ACHN (cell line): ENCODE measurements around the gene DNAJA2.
"Not testable (repeated sequence)": the region's sequence is repeated elsewhere in the genome, so short reads cannot be mapped to it uniquely, and the experiment has no call there.

Experiments
- DNase-seq: peaks from one replicate; pipeline ENCODE4 v3.0.0-alpha.2; 2015
- in situ Hi-C: cut with HindIII; loops from 2 replicates; pipeline ENCODE4 v1.10.0; 2017; ENCODE audit warnings: low sequenced_read_pairs, low pct_ligation_motif_present, low pct_unique_long_range_greater_than_20kb

Gene DNAJA2

GRCh38 chr16:46980926-46981325 is 7.5 kb upstream of the DNAJA2 start:
- in situ Hi-C loops: no loop called here
- no peak for DNase-seq

DNA sequence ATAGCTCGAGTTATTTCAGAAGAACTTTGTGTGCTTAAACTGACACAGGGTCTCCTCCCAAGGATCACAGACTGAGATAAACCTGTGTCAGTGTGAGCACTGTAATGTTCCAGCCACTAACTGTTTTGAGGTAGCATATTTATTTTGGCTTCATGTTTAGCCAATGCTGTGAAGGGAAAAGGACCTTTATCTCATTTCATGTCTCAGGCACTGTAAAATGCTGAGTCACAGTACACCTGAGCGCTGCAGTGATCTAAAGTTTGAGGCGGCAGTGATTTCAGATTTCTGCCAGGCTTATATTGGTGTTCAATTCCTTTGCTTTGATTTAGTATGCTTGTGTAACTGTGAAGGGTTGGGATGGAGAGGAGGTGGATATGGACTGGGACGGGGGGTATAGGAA is 3.1 kb upstream of the DNAJA2 start:
- DNase-seq: no peak
- in situ Hi-C loops: no loop called here

DNA sequence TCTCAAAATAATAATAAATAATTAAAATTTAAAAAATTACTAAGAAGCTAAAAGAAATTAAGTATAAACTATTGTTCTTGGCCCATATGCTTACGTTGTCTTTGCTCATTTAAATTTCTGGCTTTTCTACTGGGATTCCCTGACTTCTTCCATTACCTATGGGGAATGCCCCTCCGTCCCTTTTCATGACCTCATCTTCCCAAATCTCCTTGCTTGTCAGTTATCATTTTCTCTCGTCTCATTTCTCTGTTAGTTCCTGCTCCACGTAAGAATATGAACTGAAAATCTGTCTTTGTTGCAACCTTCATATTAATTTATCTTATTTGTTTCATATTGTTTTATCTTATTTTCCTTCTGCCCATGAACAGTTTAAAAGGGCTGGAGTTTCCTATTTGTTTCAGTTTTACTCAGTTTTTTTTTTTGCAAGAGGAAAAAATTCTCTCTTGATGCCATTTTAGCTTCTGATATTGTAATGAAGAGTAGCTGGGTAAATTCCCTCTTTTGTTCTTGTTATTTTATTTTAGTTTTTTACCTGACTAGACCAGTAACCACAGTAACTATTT is 2.5 kb upstream of the DNAJA2 start:
- in situ Hi-C loops: no loop called here
- DNase-seq: no peak

DNA sequence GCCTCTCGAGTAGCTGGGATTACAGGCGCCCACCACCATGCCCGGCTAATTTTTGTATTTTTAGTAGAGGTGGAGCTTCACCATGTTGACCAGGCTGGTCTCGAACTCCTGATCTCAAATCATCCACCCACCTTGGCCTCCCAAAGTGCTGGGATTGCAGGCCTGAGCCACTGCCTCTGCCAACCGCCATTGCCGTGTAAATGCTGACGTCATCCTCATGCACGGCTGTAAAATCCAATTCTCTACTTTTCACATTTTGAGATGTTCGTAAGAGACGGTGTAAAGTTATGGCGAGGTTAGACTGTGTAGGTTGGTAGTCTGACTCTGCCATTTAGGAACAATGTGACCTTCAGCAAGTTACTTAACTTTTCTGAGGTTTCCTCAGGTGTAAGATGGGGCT is 1.7 kb upstream of the DNAJA2 start:
- DNase-seq: no peak
- in situ Hi-C loops: no loop called here

DNA sequence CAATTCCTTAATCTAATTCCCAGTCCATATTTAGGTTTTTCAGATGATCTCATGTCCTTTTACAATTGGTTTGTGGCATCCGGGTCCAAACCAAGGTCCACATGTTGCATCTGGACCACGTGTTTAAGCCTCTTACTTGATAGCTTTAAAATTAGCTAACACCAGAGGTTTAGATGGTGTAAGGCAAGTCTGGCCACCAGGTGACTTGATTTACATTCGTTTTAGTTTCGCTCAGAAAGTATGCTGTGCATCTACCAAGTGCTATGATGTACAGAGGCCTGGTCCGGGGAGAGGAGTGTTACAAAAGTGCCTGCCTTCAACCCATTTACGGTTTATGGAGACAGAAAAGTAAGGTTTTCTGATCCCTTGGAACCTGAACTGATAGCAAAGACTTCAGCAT is 878 bp upstream of the DNAJA2 start:
- in situ Hi-C loops: no loop called here
- peak; percentile 37 for DNase-seq

- in situ Hi-C loops: no loop called here
Measured at GRCh38 chr16:46973996-46974324, 486 bp upstream of the DNAJA2 start.

DNA sequence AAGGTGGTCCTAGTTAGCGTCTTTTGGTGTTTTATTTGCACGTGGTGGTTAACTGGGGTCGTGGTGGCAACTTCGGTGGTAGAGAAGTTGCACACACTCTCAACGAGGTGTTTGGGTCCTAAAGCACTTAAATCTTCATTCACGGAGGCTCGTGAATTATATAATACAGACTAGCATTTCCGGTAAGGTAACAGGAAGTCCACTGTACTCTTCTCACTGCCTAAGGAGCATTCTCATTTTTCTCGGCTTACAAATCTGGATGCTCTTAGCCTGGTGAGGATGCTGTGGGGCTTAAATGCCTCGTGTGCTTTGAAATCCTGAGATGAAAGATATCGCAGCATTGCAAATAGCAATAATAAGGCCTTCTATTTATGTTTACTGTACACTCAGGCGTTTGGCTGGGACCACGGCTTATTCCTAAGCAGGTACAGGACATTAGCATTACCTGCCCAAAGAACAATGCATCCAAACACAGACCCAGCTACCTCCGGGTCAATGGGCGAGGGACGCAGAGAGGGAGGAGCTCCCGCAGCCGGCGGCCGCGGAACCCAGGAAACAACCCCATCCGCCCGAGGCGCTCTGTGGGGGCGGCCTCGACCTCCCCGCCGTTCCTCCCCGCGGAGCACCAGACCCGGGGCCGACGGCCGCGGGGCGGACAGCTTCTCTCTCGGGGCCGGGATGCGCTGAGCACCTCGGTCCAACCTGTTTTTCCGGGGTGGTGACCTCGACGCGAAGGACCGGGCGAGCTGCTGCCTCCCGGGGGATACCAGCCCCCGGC is 856 bp downstream of the DNAJA2 start:
- peak; percentile 37 for DNase-seq
- in situ Hi-C loops: no loop called here

More at GRCh38 chr16:46973996-46974324, 486 bp upstream of the DNAJA2 start:
- no peak for DNase-seq

DNA sequence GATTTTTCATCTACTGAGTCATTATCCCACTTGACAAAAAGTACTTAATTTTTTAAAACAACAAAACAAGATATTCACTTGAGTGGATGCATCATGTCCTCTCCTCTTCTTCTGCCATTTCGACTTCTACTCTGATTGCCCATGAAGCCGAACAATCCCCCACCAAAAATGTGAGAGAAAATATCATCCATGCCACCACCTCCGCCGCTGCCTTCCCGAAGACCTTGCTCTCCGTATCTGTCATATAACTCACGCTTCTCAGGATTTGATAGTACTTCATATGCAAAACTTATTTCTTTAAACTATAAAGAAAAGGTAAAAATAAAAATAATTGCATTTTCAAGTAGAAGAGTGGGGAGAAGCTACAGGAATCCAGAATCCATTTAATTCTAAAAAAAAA is 2.2 kb downstream of the DNAJA2 start:
- in situ Hi-C loops: no loop called here
- no peak for DNase-seq

GRCh38 chr16:46970089-46970488 is 3.4 kb downstream of the DNAJA2 start:
- in situ Hi-C loops: no loop called here
- DNase-seq: no peak

- in situ Hi-C loops: no loop called here
- no peak for DNase-seq
Measured at GRCh38 chr16:46968063-46968435, 5.4 kb downstream of the DNAJA2 start.

- DNase-seq: no peak
Measured at GRCh38 chr16:46962629-46963028, 10.8 kb downstream of the DNAJA2 start.

GRCh38 chr16:46961373-46962353 is 11.8 kb downstream of the DNAJA2 start:
- in situ Hi-C loops: no loop called here
- no peak for DNase-seq

More at GRCh38 chr16:46962629-46963028, 10.8 kb downstream of the DNAJA2 start:
- in situ Hi-C loops: no loop called here

DNA sequence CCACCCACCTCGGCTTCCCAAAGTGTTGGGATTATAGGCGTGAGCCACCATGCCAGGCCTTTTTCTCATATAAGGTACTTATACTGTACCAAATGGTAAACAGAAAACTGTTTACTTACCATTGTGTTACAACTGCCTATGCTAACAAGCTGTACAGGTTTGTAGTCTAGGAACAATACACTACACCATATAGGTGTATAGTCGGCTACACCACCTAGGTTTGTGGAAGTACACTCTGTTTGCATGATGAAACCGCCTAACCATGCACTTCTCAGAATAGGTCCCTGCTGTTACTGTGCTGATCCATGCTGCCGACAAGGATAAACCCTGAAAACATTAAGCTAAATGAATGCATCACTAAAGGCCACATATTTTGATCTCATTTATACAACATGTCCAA is 18.9 kb downstream of the DNAJA2 start:
- in situ Hi-C loops: no loop called here
- no peak for DNase-seq

DNA sequence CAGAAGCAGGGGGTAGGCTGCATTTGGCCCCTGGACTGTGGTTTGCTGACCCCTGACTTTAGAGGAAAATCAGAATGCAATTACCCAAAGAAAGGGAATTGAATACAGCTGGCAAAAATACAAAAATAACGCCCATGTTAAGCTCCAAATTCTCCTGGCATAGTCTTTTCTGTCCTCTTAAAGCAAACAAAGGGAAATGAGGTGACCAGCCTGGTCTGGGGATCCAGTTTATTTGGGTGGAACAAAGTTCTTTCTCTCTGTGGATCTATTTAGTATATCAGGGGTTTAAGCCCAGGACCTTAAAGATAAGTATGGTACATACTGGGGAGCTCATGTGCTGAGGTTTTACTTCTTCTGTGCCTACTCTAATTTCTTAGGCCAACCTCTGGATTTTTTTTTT is 23.5 kb downstream of the DNAJA2 start:
- in situ Hi-C loops: no loop called here
- DNase-seq: no peak

DNA sequence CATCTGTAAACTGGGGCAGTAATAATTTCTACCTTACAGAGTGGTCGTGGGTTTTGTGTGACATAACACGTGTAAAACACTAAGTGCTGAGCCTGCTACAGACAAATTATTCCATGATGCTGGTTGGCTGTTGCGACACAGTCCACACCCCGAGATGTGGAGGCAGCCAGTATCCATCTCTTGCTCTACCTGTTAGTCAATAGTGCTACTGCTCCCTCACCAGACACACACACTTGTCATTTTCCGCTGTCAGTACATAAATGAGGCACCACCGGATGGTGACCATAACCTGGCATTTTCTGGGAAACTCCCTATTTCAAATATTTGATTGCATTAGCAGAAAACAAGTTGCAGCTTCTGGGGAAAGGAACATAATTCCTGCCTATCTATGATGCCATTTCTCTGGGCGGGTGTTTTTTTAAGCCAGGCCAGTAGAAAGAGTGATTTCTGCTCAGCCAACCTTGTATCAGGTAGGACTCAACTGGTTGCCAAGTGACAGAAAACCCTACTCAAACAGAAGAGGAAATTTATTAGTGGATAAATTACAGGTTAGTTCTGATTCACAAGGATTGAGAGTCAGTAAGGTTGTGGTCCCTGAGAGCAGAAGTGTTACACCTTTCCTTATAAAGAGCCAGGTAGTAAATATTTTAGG is 24.1 kb downstream of the DNAJA2 start:
- in situ Hi-C loops: no loop called here
- no peak for DNase-seq

DNA sequence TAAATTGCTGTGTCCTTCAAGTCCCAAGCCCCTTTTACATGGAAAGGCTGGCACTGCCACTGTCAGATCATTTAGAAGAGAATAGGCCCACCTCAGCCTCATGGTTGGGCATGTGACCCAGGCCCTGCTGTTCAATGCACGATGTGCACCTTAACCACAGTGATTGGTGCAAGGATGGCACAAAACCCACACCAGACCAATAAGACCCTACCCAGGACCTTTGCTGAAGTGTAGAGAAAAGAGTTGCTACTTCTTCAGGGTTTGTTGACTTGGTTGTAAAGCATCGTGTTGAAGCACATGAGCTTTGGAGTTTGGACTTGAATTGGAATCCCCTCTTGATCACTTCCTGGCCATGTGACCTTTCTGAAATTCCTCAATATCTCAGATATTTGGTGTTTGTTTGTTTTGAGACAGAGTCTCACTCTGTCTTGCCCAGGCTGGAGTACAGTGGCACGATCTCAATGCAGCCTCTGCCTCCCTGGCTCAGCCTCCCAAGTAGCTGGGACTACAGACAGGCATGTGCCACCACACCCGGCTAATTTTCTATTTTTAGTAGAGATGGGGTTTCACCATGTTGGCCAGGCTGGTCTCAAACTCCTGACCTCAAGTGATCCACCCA is 24.8 kb downstream of the DNAJA2 start:
- DNase-seq: no peak
- in situ Hi-C loops: no loop called here

DNA sequence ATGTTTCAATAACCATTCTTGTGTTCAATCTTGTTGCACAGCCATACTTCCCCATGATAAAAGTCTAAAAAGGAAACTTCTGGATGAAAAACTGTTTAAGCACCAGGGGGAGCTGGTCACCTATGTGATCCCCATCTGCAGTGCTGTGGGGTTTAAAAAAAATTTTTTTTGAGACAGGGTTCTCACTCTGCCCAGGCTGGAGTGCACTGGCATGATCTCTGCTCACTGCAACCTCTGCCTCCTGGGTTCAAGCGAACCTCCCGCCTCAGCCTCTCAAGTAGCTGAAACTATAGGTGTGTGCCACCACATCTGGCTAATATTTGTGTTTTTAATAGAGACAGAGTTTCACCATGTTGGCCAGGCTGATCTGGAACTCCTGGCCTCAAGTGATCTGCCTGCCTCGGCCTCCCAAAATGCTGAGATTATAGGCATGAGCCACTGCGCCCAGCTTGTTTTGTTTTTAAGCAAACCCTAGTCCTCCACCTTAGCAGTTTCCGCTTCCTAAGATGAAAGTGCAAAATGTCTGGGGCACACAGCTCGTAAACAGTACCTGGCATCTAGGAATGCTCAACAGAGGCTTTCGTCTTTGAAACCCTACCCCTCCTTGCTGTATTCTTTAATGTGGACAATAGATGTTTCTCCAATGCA is 25.4 kb downstream of the DNAJA2 start:
- DNase-seq: peak; percentile 68
- in situ Hi-C loops: no loop called here

DNA sequence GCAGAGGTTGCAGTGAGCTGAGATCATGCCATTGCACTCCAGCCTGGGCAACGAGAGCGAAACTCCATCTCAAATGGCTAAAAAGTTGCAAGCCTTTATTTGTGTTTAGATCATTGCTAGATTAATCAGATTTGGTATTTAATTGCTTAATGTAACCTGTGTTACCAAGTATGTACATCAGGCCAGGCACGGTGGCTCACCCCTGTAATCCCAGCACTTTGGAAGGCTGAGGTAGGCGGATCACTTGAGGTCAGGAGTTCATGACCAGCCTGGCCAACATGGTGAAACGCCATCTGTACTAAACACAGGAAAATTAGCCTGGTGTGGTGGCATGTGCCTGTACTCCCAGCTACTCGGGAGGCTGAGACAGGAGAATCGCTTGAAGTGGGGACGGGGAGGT is 28.8 kb downstream of the DNAJA2 start:
- DNase-seq, in situ Hi-C loops: not testable (repeated sequence)
